ENCODE results near the gene NRP1.
"Not testable (repeated sequence)": the region's sequence is repeated elsewhere in the genome, so short reads cannot be mapped to it uniquely, and the experiment has no call there.

NRP1 gene

GRCh38 chr10:33334153-33334804, at the start of gene NRP1:
Gene NRP1, minus strand, starts transcription at chr10:33334667. Its CDS starts 285 bp downstream, at chr10:33334382.
- DNase-seq = no peak

GRCh38 chr10:33384201-33384600, 49.7 kb upstream of the NRP1 start:
- DNase-seq = not testable (repeated sequence)

- DNase-seq = no peak
Observed at GRCh38 chr10:33382921-33383713, 48.6 kb upstream of the NRP1 start.

GRCh38 chr10:33382216-33382600, 47.7 kb upstream of the NRP1 start:
- no peak for DNase-seq

GRCh38 chr10:33381451-33382215, 47.2 kb upstream of the NRP1 start:
- DNase-seq = no peak

- DNase-seq = no peak
Observed at GRCh38 chr10:33377658-33378025, 43.2 kb upstream of the NRP1 start.

GRCh38 chr10:33376976-33377657, 42.6 kb upstream of the NRP1 start:
- DNase-seq = no peak

- DNase-seq = no peak
Observed at GRCh38 chr10:33376476-33376875, 42.0 kb upstream of the NRP1 start.

- no peak for DNase-seq
Observed at GRCh38 chr10:33373263-33373662, 38.8 kb upstream of the NRP1 start.

- no peak for DNase-seq
Observed at GRCh38 chr10:33371234-33371633, 36.8 kb upstream of the NRP1 start.

- no peak for DNase-seq
Observed at GRCh38 chr10:33370434-33370930, 36.0 kb upstream of the NRP1 start.

GRCh38 chr10:33368086-33368485, 33.6 kb upstream of the NRP1 start:
- no peak for DNase-seq

GRCh38 chr10:33365871-33366411, 31.5 kb upstream of the NRP1 start:
- peak; percentile 81 for DNase-seq

- no peak for DNase-seq
Observed at GRCh38 chr10:33365301-33365700, 30.8 kb upstream of the NRP1 start.

- no peak for DNase-seq
Observed at GRCh38 chr10:33363106-33363505, 28.6 kb upstream of the NRP1 start.

- no peak for DNase-seq
Observed at GRCh38 chr10:33358016-33358415, 23.5 kb upstream of the NRP1 start.

GRCh38 chr10:33355274-33355673, 20.8 kb upstream of the NRP1 start:
- no peak for DNase-seq

- DNase-seq = no peak
Observed at GRCh38 chr10:33353853-33354252, 19.4 kb upstream of the NRP1 start.

- DNase-seq = no peak
Observed at GRCh38 chr10:33353334-33353733, 18.9 kb upstream of the NRP1 start.

GRCh38 chr10:33352615-33353014, 18.1 kb upstream of the NRP1 start:
- DNase-seq = no peak

GRCh38 chr10:33352175-33352574, 17.7 kb upstream of the NRP1 start:
- no peak for DNase-seq

- DNase-seq = no peak
Observed at GRCh38 chr10:33350041-33350440, 15.6 kb upstream of the NRP1 start.

GRCh38 chr10:33349268-33349667, 14.8 kb upstream of the NRP1 start:
- DNase-seq = no peak

Measured in KG1 (cell line).